Hepatocyte (in vitro differentiated cells): ENCODE data around the gene JMJD1C.

Experiments used
- EZH2 ChIP-seq: fragments of 200-600 bp; sonication (generic); IDR thresholded peaks from 2 replicates; pipeline ENCODE4 v1.6.1; 2016; ENCODE audit warnings: antibody characterized with exemption, mild to moderate bottlenecking, borderline replicate concordance
- TF ChIP-seq, protein P1 (sequence below): fragments of 200-600 bp; sonication (generic); IDR thresholded peaks from 2 replicates; pipeline ENCODE4 v1.5.1; 2016; ENCODE audit warnings: antibody characterized with exemption, mild to moderate bottlenecking; ENCODE audit not compliant: poor library complexity

- TF ChIP-seq, protein P1, sequence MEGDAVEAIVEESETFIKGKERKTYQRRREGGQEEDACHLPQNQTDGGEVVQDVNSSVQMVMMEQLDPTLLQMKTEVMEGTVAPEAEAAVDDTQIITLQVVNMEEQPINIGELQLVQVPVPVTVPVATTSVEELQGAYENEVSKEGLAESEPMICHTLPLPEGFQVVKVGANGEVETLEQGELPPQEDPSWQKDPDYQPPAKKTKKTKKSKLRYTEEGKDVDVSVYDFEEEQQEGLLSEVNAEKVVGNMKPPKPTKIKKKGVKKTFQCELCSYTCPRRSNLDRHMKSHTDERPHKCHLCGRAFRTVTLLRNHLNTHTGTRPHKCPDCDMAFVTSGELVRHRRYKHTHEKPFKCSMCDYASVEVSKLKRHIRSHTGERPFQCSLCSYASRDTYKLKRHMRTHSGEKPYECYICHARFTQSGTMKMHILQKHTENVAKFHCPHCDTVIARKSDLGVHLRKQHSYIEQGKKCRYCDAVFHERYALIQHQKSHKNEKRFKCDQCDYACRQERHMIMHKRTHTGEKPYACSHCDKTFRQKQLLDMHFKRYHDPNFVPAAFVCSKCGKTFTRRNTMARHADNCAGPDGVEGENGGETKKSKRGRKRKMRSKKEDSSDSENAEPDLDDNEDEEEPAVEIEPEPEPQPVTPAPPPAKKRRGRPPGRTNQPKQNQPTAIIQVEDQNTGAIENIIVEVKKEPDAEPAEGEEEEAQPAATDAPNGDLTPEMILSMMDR: no peak
- TF ChIP-seq EZH2: no peak
Measured at GRCh38 chr10:63197344-63198092, 268.3 kb downstream of the JMJD1C start.
